ENCODE data around the gene CLEC1A.

Gene CLEC1A

GRCh38 chr12:10098791-10099190 lies at the start of gene CLEC1A:
TSS of gene CLEC1A (minus strand) at chr12:10098985. CDS start at chr12:10098922, 63 bp downstream.
- no peaks in the 10 kb centered on the region for H3K36me3 ChIP-seq
- no peak within 1 kb of the TSS for H3K9ac ChIP-seq
- no peak within 1 kb of the TSS for H3K27ac ChIP-seq
- H4K20me1 ChIP-seq: no peaks in the 10 kb centered on the region
- H3K27me3 ChIP-seq: no peaks in the 10 kb centered on the region
- no peak for TF ChIP-seq Cebpa-rat (IDR thresholded peaks at IDR 0.05)
- no peak within 1 kb of the TSS for H3K4me3 ChIP-seq
- no peak within 1 kb of the TSS for H3K4me2 ChIP-seq
- no peaks in the 10 kb centered on the region for H3K4me1 ChIP-seq
- 0 out of 2 replicates have a peak, but pooled peaks cover 1% of the 10 kb centered on the region for H3K9me3 ChIP-seq

- Histone ChIP-seq H3K9me3 (no peaks in the 10 kb centered on the region; the same call in 1 of the 2 replicates), H3K4me3 (no peak overlapping the region), H3K36me3 (no peaks in the 10 kb centered on the region), H3K27ac (no peak overlapping the region), H3K9ac (no peak overlapping the region), H3K27me3 (no peaks in the 10 kb centered on the region), H4K20me1 (no peaks in the 10 kb centered on the region), H3K4me1 (no peaks in the 10 kb centered on the region), H3K4me2 (no peak overlapping the region)
- TF ChIP-seq Cebpa-rat (IDR thresholded peaks at IDR 0.05): no peak
These were observed 49.1 kb upstream of the CLEC1A start for GRCh38 chr12:10147714-10148403.

GRCh38 chr12:10142976-10143589 lies 44.3 kb upstream of the CLEC1A start:
- Histone ChIP-seq H3K27me3 (no peaks in the 10 kb centered on the region), H3K9ac (no peak overlapping the region), H3K36me3 (no peaks in the 10 kb centered on the region), H3K9me3 (no peaks in the 10 kb centered on the region; the same call in 1 of the 2 replicates), H3K27ac (no peak overlapping the region), H3K4me2 (no peak overlapping the region), H3K4me3 (no peak overlapping the region), H3K4me1 (no peaks in the 10 kb centered on the region), H4K20me1 (no peaks in the 10 kb centered on the region)
- no peak for TF ChIP-seq Cebpa-rat (IDR thresholded peaks at IDR 0.05)

- Histone ChIP-seq H3K27ac (no peak overlapping the region), H4K20me1 (no peaks in the 10 kb centered on the region), H3K4me2 (no peak overlapping the region), H3K9ac (no peak overlapping the region), H3K9me3 (no peaks in the 10 kb centered on the region), H3K36me3 (no peaks in the 10 kb centered on the region), H3K27me3 (no peaks in the 10 kb centered on the region), H3K4me1 (no peaks in the 10 kb centered on the region), H3K4me3 (no peak overlapping the region)
- TF ChIP-seq Cebpa-rat (IDR thresholded peaks at IDR 0.05): no peak
These were observed 41.2 kb upstream of the CLEC1A start for GRCh38 chr12:10140001-10140400.

- no peak overlapping the region for H3K4me3 ChIP-seq
- H4K20me1 ChIP-seq: no peaks in the 10 kb centered on the region
- H3K4me2 ChIP-seq: no peak overlapping the region
- no peak overlapping the region for H3K9ac ChIP-seq
- no peak overlapping the region for H3K27ac ChIP-seq
- TF ChIP-seq Cebpa-rat (IDR thresholded peaks at IDR 0.05): no peak
- no peaks in the 10 kb centered on the region for H3K4me1 ChIP-seq
- H3K36me3 ChIP-seq: no peaks in the 10 kb centered on the region
- H3K27me3 ChIP-seq: no peaks in the 10 kb centered on the region
- no peaks in the 10 kb centered on the region for H3K9me3 ChIP-seq
These were observed 37.9 kb upstream of the CLEC1A start for GRCh38 chr12:10136637-10137205.

GRCh38 chr12:10135126-10135525 lies 36.3 kb upstream of the CLEC1A start:
- Histone ChIP-seq H3K27me3 (no peaks in the 10 kb centered on the region), H3K4me1 (no peaks in the 10 kb centered on the region), H3K36me3 (no peaks in the 10 kb centered on the region), H3K27ac (no peak overlapping the region), H3K9me3 (no peaks in the 10 kb centered on the region), H3K4me3 (no peak overlapping the region), H4K20me1 (no peaks in the 10 kb centered on the region), H3K9ac (no peak overlapping the region), H3K4me2 (no peak overlapping the region)
- no peak for TF ChIP-seq Cebpa-rat (IDR thresholded peaks at IDR 0.05)

- Histone ChIP-seq H3K4me3 (no peak overlapping the region), H3K36me3 (no peaks in the 10 kb centered on the region), H4K20me1 (no peaks in the 10 kb centered on the region), H3K9me3 (no peaks in the 10 kb centered on the region), H3K9ac (no peak overlapping the region), H3K27me3 (no peaks in the 10 kb centered on the region), H3K4me1 (no peaks in the 10 kb centered on the region), H3K27ac (no peak overlapping the region), H3K4me2 (no peak overlapping the region)
- TF ChIP-seq Cebpa-rat (IDR thresholded peaks at IDR 0.05): no peak
These were observed 34.1 kb upstream of the CLEC1A start for GRCh38 chr12:10132850-10133370.

GRCh38 chr12:10131111-10131690 lies 32.4 kb upstream of the CLEC1A start:
- no peak for TF ChIP-seq Cebpa-rat (IDR thresholded peaks at IDR 0.05)
- H3K4me3 ChIP-seq: no peak overlapping the region
- H3K36me3 ChIP-seq: no peaks in the 10 kb centered on the region
- no peak overlapping the region for H3K27ac ChIP-seq
- no peaks in the 10 kb centered on the region for H3K4me1 ChIP-seq
- no peaks in the 10 kb centered on the region for H3K9me3 ChIP-seq
- H3K27me3 ChIP-seq: no peaks in the 10 kb centered on the region
- H4K20me1 ChIP-seq: no peaks in the 10 kb centered on the region
- H3K9ac ChIP-seq: no peak overlapping the region
- H3K4me2 ChIP-seq: no peak overlapping the region

- Histone ChIP-seq H3K27ac (no peak within 1 kb of the TSS), H3K4me3 (no peak within 1 kb of the TSS)
These were observed 31.3 kb upstream of the CLEC1A start, which contains the start of gene CLEC7A for GRCh38 chr12:10130042-10130441. TSS of gene CLEC7A (minus strand) at chr12:10130199. CDS start at chr12:10130082, 117 bp downstream.

GRCh38 chr12:10128687-10129086 lies 29.9 kb upstream of the CLEC1A start:
- no peak overlapping the region for H3K4me2 ChIP-seq
- H3K4me1 ChIP-seq: no peaks in the 10 kb centered on the region
- H3K27me3 ChIP-seq: no peaks in the 10 kb centered on the region
- no peaks in the 10 kb centered on the region for H4K20me1 ChIP-seq
- no peak overlapping the region for H3K27ac ChIP-seq
- TF ChIP-seq Cebpa-rat (IDR thresholded peaks at IDR 0.05): no peak
- no peaks in the 10 kb centered on the region for H3K9me3 ChIP-seq
- H3K36me3 ChIP-seq: no peaks in the 10 kb centered on the region
- no peak overlapping the region for H3K4me3 ChIP-seq
- H3K9ac ChIP-seq: no peak overlapping the region

More at GRCh38 chr12:10130042-10130441, 31.3 kb upstream of the CLEC1A start, which contains the start of gene CLEC7A:
- Histone ChIP-seq H4K20me1 (no peaks in the 10 kb centered on the region), H3K9me3 (no peaks in the 10 kb centered on the region), H3K36me3 (no peaks in the 10 kb centered on the region), H3K27me3 (no peaks in the 10 kb centered on the region), H3K4me2 (no peak within 1 kb of the TSS), H3K4me1 (no peaks in the 10 kb centered on the region), H3K9ac (no peak within 1 kb of the TSS)
- TF ChIP-seq Cebpa-rat (IDR thresholded peaks at IDR 0.05): no peak
